ENCODE data around the gene NUDT19. TPM values are rescaled to one million over a fixed set of nuclear protein-coding genes. Genes with fewer than 3 reads are reported as not detected.
A peak's percentile ranks its signal among the peaks of the same experiment; 100 is the strongest.

NUDT19 gene
- total RNA-seq, 4 donors from 2014 or later: 6.1 to 15.9 (median 9.7) TPM

GRCh38 chr19:32674931-32675719 is 16.5 kb upstream of the NUDT19 start, which contains the start of gene ANKRD27:
Gene ANKRD27 (minus strand): TSS chr19:32675180. CDS start chr19:32659015, 16,165 bp downstream.
- ATAC-seq (ENCODE audit: low FRiP score) (peak; percentile 98), DNase-seq (ENCODE audit: low spot score) (peak; percentile 93)
- no peak for TF ChIP-seq CTCF (IDR thresholded peaks at IDR 0.05)

GRCh38 chr19:32675720-32676185 is 15.9 kb upstream of the NUDT19 start, which contains the start of gene RGS9BP:
Gene RGS9BP (plus strand): TSS chr19:32675848. CDS start chr19:32676264, 416 bp downstream.
- ATAC-seq (ENCODE audit: low FRiP score): peak; percentile 86
- no peak for TF ChIP-seq CTCF (IDR thresholded peaks at IDR 0.05)
- DNase-seq (ENCODE audit: low spot score): peak; percentile 47

- no peak for TF ChIP-seq CTCF (IDR thresholded peaks at IDR 0.05)
- DNase-seq (ENCODE audit: low spot score): no peak
- ATAC-seq (ENCODE audit: low FRiP score): no peak
Measured at GRCh38 chr19:32676186-32676894, 15.3 kb upstream of the NUDT19 start.

GRCh38 chr19:32676895-32677359 is 14.7 kb upstream of the NUDT19 start:
- no peak for TF ChIP-seq CTCF (IDR thresholded peaks at IDR 0.05)
- ATAC-seq (ENCODE audit: low FRiP score): no peak
- DNase-seq (ENCODE audit: low spot score): no peak

GRCh38 chr19:32677657-32678056 is 14.0 kb upstream of the NUDT19 start:
- ATAC-seq (ENCODE audit: low FRiP score): no peak
- no peak for DNase-seq (ENCODE audit: low spot score)
- TF ChIP-seq CTCF (IDR thresholded peaks at IDR 0.05): no peak

GRCh38 chr19:32680986-32681385 is 10.6 kb upstream of the NUDT19 start:
- DNase-seq (ENCODE audit: low spot score) (no peak), ATAC-seq (ENCODE audit: low FRiP score) (no peak)
- no peak for TF ChIP-seq CTCF (IDR thresholded peaks at IDR 0.05)

All from omental fat pad (tissue), 4 donors.